Fibroblast of skin of right biceps (primary cell): Measurements from ENCODE around the gene MAPK7.
A peak's percentile ranks its signal among the peaks of the same experiment; 100 is the strongest.

Experiments used
- DNase-seq: peaks from one replicate; pipeline ENCODE4 v3.0.0-alpha.2; 2013

The MAPK7 gene

DNA sequence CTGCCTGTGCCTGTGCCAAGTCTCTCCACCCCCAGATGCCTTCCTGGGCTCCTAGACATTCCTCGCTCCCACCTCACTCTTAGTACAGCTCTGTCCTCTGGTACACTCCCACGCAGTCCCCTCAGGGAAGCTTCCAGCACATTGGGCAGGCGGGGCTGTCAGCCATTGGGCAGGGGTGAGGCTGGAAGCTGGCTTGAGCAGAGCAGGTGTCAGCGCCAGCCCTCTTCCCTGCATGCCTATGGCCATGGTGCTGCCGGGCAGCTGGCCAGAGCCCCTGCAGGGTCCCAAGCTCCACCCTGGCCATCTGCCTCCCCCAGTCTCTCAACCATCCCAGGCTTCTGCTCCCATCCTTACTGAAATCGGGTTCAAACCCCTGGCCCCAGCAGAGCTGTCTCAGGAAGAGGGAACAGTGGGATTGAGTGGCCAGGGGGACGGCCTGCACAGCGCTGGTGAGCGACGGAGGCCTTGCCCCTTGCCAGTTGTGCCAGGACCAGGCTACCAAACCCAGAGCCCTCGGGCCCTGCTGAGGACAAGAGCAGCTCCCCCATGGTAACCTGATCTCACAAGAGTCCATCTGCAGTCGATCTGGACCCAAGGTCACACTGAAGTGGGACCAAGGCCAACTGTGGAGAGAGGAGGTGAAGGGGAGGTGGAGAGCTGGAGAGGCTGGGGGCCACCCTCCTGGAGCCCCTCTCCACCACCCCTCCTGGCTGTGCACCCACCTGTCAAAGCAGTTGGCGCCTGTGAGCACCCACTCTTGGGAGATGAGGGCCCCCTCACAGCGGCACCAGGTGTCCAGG, 13.4 kb upstream of the MAPK7 start:
- DNase-seq = no peak

DNA sequence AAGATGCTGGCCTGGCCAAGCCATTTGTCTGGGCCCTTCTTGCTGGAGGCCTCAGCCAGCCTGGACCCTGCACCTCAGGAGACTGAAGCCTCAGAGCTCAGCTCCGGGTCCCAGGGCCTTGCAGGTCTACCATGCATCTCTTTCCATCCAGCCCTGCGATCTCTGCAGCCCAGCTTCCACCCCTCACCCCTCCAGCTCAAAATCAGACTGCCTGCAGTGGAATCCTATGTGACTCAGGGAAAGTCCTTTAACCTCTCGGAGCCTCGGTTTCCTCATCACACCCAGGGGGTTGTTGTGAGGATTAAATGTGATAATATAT, 12.8 kb upstream of the MAPK7 start:
- DNase-seq = no peak

DNA sequence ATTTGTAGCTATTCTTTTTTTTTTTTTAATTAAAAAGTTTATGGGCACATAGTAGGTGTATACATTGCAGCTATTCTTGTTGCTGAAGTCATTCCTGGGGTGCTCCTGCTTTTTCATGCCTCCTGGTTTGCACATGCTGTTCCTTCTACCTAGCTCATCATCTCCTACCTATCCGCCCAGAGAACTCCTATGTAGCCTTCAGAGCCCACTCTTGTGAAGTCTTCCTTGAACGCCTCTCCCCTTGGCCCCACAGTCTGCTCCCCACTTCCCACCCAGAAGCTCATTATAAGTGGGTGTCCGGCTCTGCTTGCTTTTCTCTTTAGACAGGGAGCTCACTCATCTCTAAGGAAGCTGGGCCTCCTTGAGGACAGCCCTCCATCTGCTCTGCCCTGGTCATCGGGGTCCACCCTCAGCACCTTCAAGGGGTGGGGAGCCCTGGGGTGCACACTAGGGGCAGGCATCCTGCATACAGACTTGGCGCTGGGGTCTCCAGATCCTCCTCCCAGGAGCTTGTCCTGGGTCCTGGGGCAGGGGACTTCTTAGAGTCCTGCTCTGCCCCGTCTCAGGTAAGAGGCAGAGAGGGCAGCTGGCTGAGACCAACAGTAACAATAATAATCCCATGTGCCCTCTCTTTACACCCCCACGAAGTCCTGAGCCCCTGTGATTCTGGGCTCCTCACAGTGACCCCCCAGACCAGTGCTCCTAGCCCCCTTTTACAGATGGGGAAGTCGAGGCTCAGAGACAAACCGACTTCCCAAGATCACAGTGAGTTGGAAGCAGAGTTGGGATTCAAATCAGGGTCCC, 12.3 kb upstream of the MAPK7 start:
- no peak for DNase-seq

DNA sequence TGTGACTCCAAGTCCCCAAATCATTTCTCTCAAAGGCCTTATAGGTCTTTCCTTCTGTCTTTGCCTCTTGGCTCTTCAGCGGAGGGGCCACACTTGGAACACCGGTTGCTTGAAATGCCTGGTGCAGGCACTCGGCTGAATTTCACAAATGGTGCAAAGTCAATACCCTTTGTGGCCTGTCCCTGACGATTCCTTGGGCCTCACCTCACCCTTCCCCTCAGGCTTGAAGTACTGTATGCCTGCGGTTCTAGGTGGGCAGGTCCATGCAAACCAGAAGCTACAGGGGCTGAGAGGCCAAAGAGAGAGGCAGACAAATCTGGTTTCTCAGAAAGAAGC, 11.7 kb upstream of the MAPK7 start:
- DNase-seq = no peak

DNA sequence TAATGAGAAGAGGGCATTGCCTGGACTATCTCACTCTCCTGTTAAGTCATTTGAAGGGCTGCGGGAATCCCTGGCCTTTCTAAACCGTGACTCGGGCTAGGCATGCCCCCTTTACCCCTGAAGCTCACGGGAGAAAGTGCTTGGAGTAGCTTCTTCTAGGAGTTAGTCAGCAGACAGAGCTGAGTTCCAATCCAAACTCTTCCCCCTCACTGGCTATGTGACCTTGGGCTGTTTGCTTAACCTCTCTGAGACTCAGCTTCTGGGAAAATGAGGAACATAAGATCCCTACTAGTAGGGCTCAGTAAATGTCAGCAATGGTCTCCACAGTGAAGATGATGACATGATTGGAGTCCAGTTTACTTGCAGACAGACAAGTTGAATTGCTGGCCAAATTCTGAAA, 10.1 kb upstream of the MAPK7 start:
- no peak for DNase-seq

DNA sequence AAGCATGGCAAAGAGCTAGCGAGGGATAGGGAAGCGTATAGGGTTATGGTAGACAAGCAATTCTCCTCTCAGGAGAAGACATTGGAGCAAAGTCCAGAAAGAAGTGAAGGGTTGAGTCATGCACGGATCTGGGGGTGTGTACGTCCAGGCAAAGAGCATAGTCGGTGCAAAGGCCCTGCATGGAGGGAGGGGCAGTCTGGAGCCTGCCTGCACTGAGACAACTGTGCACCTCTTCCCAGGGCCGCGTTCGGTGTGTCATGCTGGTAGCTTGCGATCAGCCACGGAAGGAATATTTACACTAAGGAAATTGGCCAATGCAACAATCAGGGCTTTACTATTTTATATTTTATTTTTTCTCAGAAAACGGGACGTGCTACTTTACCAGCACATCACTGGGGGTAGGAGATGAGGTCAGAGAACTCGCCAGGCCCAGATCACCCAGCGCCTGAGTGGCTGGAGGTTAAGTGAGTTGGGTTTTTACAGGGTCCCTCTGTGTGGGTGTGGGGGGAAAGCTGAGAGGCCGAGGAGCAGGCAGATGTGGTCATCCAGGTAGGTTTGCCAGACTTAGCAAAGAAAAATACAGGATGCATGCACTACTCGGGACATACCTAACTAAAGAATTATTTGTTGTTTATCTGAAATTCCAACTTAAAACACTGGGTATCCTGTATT, 9.1 kb upstream of the MAPK7 start:
- DNase-seq = no peak

DNA sequence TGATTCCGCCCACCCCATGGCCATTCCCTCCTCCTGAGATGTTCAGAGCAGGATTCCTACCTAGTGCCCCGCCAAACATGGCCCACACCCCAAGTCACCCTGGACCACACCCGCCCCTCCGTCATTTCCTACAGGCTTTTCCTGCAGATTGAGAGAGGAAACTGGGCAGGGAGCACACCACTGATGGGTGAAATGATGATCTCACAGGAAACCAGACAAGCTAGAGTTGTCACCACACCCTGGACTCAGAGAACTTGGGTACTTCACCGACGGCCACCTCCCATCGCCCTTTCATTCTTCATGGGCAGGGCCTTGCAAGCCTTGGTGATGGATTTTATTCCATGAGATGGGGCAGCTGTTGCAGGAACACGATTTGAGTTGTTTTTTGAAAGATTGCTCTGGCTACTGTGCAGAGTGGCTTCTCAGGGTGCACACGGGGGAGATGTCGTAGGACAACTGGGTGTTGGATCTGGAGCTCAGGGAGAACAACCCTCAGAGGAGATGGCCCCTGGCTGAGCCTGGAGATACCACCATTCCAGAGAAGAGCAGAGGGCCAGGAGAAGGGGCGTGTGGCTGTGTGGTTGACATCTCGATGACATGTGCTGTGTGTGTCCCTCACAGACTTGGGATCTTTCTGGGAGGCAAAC, 8.3 kb upstream of the MAPK7 start:
- no peak for DNase-seq

DNA sequence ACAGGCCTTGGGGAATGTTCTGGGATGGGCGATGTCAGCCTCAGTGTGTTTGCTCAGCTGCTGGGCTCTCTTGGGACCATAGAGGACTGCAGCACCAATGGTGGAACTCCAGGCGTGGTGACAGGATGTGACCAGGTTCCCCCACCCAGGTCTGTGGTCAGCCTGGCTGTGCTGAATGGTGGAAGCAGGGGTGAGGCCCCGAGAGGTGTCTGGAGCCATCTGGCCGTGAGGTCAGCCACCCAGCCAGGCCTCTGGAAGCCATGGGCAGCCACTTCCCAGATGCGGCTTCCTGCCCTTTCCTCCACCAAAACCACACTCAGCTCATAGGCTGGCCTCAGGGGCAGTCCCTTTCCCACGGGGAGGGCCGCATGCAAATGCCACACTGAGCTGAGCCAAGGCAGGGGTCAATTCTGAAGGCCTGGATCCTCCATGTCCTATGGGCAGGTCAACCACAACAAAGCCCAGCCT, 7.8 kb upstream of the MAPK7 start:
- DNase-seq = no peak

DNA sequence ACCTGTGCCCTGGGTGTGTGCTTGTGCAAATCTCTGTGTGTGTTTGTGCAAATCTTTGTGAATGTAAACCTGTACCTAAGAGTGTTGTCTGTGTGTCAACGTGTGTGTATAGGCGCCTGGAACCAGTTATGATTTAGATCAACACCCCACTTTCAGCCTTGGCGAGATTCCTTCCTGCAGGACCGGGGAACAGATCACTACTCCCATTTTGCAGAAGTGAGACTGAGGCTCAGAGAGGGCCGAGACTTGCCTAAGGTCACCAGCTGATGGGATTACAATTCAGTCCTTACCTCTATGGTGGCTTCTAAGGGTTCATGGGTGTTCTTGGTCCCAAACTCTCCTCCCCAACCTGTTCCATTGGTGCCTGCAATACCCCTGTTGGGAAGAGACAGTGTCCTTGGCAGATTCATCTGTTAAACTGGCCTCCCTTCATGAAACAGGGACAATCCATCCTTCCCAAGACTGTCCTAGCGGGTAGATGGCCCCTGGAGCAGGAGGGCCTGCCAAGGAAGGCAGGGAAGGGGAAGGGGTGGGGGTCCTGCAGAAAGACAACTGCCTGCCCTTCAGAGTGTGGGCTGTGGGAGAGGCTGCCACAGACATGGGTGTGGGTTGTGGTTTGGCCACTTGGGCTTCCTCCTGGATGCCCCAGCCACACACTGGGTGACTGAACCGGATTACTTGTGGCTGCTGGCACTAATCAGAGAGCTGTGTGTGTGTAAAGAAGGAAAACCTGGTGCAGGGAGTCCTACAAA, 6.9 kb upstream of the MAPK7 start:
- DNase-seq = no peak

DNA sequence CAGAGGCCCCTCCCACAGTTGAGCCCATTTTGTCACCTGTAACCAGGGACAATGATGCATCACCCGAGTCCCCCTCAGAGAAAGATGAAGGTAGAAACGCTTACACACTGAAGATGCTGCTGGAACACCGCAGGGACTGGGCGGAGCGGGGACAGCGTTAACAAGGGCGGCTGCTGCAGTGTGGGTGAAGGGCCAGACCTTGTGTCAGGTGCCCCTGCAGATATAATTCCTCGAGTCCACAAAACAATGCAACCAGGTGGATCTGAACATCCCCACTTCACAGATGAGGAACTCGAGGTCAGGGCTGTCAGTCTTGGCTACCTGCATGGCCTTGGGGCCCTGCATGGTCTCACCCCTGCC, 6.3 kb upstream of the MAPK7 start:
- no peak for DNase-seq

DNA sequence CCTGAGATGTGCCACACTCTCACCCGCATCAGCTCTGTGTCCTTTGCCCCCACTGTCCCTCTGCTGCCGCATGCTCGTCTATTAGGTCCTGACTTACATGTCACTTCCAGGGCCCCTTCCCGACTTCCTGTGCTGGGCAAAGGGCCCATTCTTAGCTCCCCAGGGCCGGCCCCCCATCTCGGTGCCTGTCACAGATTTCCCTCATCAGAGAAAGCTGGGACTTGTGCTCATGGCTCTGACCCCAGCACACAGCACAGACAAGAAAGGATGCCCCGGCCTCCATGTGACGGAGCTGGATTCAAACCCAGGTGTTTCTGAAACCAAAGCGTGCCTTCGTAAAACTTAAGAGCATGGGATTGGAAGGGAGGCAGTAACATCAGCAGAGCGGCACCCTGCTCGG, 5.9 kb upstream of the MAPK7 start:
- no peak for DNase-seq

DNA sequence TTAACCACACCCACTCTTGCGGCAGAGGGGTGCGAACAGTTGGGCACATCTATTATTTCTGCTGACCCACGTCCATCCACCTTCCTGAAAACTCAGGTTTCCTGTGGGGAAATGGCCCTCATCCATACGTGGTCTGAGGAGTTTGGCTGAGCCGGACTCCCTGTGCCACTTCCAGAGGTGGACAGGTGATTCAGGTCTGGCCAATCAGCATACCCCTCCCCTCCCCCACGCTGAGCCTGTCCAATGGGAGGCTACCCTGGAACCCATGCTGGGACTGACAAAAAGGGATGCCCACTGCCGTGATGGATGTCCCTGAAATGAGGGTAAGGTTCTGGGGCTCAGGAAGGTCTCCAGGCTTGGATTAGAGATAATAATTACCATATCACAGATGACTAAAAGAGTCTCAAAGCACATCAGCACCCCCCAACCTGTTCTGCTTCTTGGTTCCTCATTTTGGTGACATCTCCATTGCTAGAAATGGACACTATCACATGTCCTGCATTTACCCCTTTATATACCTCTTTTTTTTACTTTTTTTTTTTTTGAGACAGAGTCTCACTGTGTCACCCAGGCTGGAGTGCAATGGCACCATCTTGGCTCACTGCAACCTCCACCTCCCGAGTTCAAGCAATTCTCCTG, 5.3 kb upstream of the MAPK7 start:
- DNase-seq = no peak

DNA sequence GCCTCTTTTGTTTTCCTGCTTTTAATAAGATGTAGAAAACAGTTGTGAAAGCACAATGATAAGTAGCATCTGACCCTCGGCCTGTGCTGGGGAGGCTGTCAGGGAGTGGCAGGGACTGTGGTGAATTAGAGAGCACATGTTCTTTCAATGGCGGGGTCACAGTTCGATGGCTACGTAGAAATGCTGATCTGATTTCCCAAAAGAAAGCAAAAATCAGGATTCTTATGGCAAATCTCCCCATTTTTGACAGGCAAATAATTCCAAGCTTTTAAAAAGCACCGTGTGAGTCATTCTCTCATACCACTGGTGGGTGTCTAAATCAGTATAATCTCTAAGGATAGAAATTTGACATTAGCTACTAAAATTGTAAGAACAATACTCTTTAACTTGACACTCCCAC, 4.2 kb upstream of the MAPK7 start:
- DNase-seq = no peak

DNA sequence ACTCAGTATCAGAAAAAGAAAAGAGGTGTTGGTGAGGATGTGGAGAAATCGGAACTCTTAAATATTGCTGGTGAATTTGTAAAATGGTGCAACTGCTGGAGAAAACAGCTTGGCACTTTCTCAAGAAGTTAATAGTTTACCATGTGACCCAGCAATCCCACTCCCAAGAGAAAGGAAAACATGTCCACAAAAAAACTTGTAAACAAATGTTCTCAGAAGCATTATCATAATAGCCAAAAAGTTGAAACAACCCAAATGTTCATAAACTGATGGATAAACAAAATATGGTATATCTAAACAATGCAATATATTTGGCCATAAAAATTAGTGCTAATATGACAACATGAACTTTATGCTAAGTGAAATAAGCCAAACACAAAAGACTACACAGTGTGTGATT, 2.6 kb upstream of the MAPK7 start:
- DNase-seq = no peak

DNA sequence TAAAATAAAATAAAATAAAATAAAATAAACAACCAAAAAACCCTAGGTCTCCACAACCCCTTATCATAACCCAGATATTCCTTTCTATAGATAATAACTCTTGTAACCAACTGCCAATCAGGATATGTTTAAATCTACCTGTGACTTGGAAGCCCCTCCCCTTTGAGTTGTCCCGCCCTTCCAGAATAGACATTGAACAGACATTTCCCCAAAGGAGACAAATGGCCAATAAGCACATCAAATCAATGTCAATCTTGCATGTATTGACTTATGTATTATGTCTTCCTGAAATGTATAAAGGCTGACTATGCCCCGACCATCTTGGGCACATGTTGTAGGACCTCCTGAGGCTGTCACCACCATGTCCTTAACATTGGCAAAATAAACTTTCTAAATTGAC, 1.5 kb upstream of the MAPK7 start:
- no peak for DNase-seq

DNA sequence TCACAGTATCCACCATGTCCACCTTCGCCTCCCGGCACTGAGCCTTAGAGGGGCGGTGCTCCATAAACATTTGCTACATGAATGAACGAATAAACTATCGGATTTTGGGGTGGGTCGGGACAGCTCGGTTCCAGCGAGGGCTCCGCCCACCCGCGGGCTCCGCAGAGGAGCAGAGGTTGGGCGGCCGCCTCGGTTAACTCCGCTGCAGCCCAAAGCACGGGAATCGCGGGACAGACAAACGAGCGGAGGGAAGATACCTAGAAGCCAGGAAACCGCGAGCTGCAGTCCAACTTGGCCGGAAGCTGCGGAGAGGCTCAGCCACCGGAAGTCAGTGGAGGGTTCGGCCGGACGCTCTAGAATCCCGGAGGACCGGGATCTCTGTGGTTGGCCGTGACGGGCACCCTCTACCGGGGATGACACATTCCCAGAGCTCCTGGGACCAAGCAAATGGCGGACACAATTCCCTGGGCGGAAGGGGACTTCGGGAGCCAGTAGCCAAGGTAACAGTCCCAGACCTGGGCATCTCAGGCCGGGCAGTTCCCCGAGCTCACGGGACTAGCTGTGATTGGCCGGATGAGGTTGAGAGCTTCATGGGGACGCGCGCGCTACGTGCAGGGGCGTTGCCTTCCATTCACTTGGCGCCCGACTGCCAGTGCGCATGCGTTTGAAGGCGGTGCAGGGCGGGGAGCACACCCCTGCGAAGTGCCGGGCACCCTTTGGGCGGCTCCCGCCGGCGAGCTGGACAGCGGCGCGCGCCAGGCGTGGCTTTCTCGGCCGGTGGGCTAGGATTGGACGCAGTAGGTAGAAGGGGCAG, 489 bp upstream of the MAPK7 start:
- DNase-seq = peak; percentile 99

DNA sequence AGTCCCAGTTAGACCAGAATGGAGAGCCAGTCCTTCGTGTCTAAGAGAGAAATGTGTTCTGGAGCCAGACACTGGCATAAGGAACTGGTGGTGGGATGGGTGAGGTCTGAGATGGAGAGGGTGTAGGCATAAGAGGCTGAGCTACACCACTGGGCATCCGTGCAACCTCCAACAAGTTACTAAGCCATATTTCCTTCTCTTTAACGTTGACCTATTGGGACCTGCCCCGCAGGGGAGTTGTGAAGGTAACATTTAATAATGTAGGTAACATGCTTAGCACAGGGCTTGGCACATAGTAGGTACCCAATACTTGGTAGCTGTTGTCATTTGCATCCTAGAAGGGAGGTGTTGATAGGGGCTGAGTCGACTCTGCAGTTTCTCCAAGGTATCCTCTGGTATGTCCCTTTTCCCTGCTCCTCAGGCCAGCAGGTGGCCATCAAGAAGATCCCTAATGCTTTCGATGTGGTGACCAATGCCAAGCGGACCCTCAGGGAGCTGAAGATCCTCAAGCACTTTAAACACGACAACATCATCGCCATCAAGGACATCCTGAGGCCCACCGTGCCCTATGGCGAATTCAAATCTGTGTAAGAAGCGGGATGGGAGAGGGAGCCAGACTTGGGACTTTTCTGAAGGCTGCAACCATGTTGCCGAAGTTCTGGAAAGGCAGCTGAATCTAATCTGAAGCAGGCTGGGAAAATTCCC, 1.2 kb downstream of the MAPK7 start:
- no peak for DNase-seq

DNA sequence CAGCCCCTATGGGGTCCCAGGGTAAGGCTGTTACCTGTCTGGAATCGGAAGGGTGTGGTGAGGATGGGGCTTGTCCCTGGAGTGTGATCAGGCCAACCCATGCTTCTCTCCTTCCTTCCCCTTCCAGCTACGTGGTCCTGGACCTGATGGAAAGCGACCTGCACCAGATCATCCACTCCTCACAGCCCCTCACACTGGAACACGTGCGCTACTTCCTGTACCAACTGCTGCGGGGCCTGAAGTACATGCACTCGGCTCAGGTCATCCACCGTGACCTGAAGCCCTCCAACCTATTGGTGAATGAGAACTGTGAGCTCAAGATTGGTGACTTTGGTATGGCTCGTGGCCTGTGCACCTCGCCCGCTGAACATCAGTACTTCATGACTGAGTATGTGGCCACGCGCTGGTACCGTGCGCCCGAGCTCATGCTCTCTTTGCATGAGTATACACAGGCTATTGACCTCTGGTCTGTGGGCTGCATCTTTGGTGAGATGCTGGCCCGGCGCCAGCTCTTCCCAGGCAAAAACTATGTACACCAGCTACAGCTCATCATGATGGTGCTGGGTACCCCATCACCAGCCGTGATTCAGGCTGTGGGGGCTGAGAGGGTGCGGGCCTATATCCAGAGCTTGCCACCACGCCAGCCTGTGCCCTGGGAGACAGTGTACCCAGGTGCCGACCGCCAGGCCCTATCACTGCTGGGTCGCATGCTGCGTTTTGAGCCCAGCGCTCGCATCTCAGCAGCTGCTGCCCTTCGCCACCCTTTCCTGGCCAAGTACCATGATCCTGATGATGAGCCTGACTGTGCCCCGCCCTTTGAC, 2.4 kb downstream of the MAPK7 start:
- DNase-seq = no peak

DNA sequence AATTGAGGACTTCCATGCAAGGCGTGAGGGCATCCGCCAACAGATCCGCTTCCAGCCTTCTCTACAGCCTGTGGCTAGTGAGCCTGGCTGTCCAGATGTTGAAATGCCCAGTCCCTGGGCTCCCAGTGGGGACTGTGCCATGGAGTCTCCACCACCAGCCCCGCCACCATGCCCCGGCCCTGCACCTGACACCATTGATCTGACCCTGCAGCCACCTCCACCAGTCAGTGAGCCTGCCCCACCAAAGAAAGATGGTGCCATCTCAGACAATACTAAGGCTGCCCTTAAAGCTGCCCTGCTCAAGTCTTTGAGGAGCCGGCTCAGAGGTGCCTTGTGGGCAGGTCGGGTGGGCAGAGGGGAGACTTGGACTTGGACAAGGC, 3.1 kb downstream of the MAPK7 start:
- no peak for DNase-seq
